ENCODE results near the gene CRYGD. TPM values are rescaled to one million over a fixed set of nuclear protein-coding genes. Genes with fewer than 3 reads are reported as not detected.

CRYGD gene
- total RNA-seq, 4 donors from 2014 or later = not detected

Other genes starting within 250 kb of the CRYGD start
- gene PLEKHM3, start 99.0 kb downstream of the CRYGD start, total RNA-seq = 10 to 100 TPM; 24.6 to 36.0 (median 26.2) TPM
- not detected for gene CRYGC, start 5.3 kb upstream of the CRYGD start, total RNA-seq
- not detected for gene CRYGB, start 21.6 kb upstream of the CRYGD start, total RNA-seq
- not detected for gene CRYGA, start 39.1 kb upstream of the CRYGD start, total RNA-seq
- not detected for gene C2orf80, start 65.5 kb upstream of the CRYGD start, total RNA-seq
- gene IDH1, start 130.5 kb upstream of the CRYGD start, total RNA-seq = 100 to 1,000 TPM; 126 to 345 (median 247) TPM
- gene PIKFYVE, start 141.7 kb upstream of the CRYGD start, total RNA-seq = 10 to 100 TPM; 37.5 to 55.3 (median 43.3) TPM

Measured in subcutaneous adipose tissue (tissue), 4 donors.